NCI-H526 (cell line): ENCODE measurements around the gene WDFY1.
"Not testable (repeated sequence)": the region's sequence is repeated elsewhere in the genome, so short reads cannot be mapped to it uniquely, and the experiment has no call there.

Experiments used
- DNase-seq, 2 experiments: peaks; one replicate each; lab custom pipeline; 2025; lab: John Stamatoyannopoulos, UW

The WDFY1 gene

GRCh38 chr2:223957092-223957851 lies 12.1 kb upstream of the WDFY1 start, which contains the start of gene MRPL44:
MRPL44 (plus strand) TSS chr2:223957463; CDS start chr2:223957473, 10 bp downstream.
- DNase-seq = peak; percentile 85 to 96

DNA sequence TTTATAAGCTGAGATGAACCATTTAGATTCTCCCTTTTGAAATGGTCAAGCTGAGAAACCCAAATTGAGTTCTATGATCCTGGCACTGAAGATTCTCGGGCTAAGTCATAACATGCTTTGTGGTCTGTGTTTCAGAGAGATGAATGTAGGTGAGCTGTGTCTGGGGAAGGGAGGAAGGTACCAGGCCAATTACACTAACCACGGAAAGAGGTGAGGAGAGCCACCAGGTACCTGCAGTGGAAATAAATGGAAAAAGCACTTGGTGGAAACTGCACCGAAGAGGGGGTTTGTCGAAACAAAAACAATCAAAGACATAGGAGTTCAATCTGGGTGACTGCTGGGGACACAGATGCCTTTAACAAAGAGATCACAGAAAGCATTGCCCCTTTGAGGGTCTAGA lies 11.2 kb upstream of the WDFY1 start:
- no peak for DNase-seq

GRCh38 chr2:223954401-223954800 lies 9.3 kb upstream of the WDFY1 start:
- DNase-seq = no peak

GRCh38 chr2:223952280-223952968 lies 7.3 kb upstream of the WDFY1 start:
- peak; percentile 85 to 87 for DNase-seq

GRCh38 chr2:223950448-223951347 lies 5.6 kb upstream of the WDFY1 start:
- no peak for DNase-seq

GRCh38 chr2:223949241-223949840 lies 4.2 kb upstream of the WDFY1 start:
- DNase-seq = no peak

DNA sequence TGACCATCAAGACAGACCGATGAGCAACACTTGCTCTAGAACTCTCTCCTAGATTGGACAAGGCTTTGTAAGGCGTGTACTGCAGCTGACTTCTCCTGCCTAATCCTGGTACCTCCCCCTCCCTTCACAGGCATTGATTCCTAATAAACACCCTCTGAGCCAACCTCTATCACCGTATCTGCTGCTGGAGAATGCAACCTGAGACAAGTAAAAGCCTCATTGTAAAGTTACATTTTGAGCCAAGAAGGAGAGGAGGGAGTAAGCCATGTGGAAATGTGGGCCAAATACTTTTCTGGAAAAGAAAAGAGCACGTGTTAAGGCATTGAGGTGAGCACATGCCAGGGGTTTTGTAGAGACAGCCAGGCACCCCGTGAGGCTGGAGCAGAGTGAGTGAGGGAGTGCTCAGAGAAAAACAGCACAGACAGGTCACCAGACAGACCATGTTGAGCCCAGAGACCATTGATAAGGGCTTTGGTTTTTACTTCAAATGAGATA lies 2.6 kb upstream of the WDFY1 start:
- DNase-seq = no peak

DNA sequence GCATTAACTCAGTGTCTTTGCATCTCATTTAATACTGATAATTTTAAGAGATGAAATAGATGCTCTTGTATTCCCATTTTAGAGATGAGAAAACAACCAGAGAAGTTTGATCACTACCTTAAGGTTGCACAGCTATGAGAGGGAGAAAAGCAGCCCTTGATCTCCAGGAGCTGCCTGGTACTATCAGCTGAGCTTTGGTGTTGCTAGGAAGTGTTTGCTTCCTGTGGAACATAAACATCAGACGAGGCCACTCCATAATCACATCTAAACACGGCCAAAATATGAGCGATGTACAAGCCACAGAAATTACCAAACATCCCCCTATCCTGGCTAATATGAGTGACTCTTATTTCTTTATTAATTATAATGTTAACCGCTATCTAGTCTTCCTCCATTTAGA lies 620 bp upstream of the WDFY1 start:
- DNase-seq = no peak

DNA sequence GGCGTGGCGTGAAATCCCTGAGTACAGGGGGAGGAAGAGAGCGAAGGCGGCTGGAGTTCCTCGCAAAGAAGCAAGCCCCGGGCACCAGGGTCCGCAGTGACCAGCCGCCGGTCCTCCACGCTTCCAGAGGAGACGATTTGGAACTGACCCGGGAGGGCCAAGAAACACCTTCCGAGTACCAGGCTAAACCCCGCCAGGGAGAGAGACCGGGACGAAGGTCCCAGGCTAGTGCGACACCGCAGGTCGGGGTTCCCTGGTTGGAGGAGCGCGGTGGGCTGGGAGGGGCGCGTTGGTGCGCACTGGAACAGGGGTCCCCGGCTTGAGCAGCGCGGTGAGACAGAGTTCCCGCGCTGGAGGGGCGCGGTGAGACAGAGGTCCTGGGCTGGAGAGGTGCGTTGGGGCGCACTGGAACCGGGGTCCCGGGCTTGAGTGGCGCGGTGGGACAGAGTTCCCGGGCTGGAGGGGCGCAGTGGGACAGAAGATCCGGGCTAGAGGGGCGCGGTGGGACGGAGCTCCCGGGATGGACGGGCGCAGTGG lies 901 bp downstream of the WDFY1 start:
- peak in 1 of 2 experiments; percentile 54 for DNase-seq

GRCh38 chr2:223943561-223944008 lies 1.6 kb downstream of the WDFY1 start:
- DNase-seq = peak in 1 of 2 experiments; percentile 26

GRCh38 chr2:223943135-223943534 lies 2.0 kb downstream of the WDFY1 start:
- no peak for DNase-seq

GRCh38 chr2:223941579-223942277 lies 3.4 kb downstream of the WDFY1 start:
- DNase-seq = no peak

GRCh38 chr2:223939438-223939837 lies 5.7 kb downstream of the WDFY1 start:
- DNase-seq = not testable (repeated sequence)

DNA sequence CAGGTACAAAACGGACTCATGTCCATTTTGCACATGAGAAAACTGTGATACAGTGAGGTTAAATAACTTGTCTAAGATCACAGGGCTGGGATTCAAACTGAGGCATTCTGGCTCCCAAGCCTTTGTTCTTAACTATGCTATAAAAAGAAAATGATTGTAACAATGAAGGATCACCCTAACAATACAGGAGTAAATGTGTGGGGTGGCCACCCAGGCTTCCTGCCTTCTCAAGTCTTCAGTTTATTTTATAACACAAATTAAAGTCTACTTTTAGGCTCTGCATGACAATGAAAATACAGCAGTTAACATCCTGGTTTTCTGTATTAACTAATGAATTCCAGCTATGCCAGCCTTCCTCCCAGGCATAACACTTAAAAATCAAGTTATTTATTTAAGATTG lies 7.6 kb downstream of the WDFY1 start:
- no peak for DNase-seq

- DNase-seq = no peak
These were observed 8.2 kb downstream of the WDFY1 start for GRCh38 chr2:223936862-223937326.

DNA sequence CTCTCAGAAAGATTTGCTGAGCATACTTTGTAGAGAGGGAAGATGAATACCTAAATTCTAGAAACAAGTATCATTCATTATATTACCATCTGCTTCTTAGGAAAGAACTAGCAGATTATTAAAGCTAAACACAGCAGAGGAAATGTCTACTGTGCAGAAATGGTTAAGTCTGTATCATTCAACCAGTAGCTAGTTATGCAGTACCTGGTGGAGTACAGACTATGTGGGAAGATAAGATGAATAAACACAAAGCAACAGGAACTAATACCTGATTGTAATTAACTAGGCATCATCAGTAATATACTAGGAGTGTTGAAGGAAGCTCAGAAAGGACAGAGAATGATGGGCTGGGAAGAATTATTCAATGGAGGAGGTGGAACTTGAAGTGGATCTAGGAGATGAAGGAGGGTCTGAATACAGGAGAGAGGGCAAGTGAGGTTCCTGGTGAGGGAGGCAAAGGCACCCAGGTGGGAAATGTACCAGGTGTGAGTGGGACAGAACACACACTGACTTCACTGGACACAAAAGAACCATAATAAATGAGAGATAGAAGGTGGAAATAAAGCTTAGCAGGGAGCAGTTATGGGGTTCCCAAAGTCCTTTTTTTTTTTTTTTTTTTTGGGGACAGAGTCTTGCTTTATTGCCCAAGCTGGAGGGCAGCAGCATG lies 9.5 kb downstream of the WDFY1 start:
- DNase-seq = no peak

DNA sequence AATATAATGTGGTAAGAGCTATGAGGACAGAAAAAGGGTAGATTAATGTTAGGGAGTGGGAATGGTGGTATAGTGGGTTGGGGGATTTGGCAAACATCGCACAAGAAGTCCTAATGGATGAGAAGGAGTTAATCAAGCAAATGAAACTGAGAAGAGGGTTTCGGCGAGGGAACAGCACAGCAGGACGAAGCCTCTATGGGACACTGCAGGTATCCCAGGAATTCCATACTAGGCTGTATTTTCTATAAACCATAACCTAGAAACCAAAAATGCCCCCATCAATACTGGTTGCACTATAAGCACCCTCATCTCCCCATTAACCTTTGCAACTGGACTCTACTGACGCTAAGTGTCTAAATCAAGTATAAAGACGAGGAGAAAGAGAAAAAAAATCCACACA lies 10.3 kb downstream of the WDFY1 start:
- DNase-seq = no peak

GRCh38 chr2:223932816-223933800 lies 12.0 kb downstream of the WDFY1 start:
- no peak for DNase-seq
